HEK293 (cell line): ENCODE measurements around the gene KANK2.

Experiments
- CTCF ChIA-PET: fragments of 350-600 bp; formaldehyde crosslinking; extraction: SDS; loops from one replicate; lab custom pipeline; 2021; ENCODE audit warnings: antibody characterized with exemption; lab: Yijun Ruan, JAX
- POLR2A ChIA-PET: fragments of 300-600 bp; formaldehyde crosslinking; extraction: SDS; loops from one replicate; lab custom pipeline; 2020; ENCODE audit warnings: antibody characterized with exemption, inconsistent platforms; lab: Yijun Ruan, JAX
- H3K27ac ChIP-seq: fragments of 200-500 bp; sonication (Bioruptor generic); 2 replicates; pipeline ENCODE4 v1.5.1; 2014; ENCODE audit warnings: low read depth, low read length, control low read depth, inconsistent platforms; ENCODE audit errors: extremely low read depth
- H3K36me3 ChIP-seq, 2 experiments: fragments of 200-500 bp in 1 of 2; sonication (Bioruptor generic) in 1 of 2; 1 replicate in 1 of 2; 2 replicates in 1 of 2; pipeline ENCODE4 v1.5.1; 2014 to 2017; ENCODE audit warnings: inconsistent platforms in 2 of 2, low read length in 2 of 2; ENCODE audit not compliant: control insufficient read depth in 2 of 2, insufficient read depth in 1 of 2
- H3K4me1 ChIP-seq: fragments of 200-500 bp; sonication (Bioruptor generic); 2 replicates; pipeline ENCODE4 v1.5.1; 2014; ENCODE audit warnings: mild to moderate bottlenecking, low read length, inconsistent platforms; ENCODE audit not compliant: control insufficient read depth, insufficient read depth
- H3K4me3 ChIP-seq: 2 replicates; pipeline ENCODE4 v1.5.1; 2011; ENCODE audit warnings: low read depth, mild to moderate bottlenecking, control low read depth, low read length, moderate library complexity
- H3K9me3 ChIP-seq: fragments of 200-500 bp; sonication (Bioruptor generic); 2 replicates; pipeline ENCODE4 v1.5.1; 2014; ENCODE audit warnings: low read depth, low read length, inconsistent platforms; ENCODE audit not compliant: control insufficient read depth, insufficient read depth
- BCL11A ChIP-seq: fragments of 450-650 bp; formaldehyde crosslinking; IDR thresholded peaks from 2 replicates; pipeline ENCODE4 v1.5.1; 2016; ENCODE audit warnings: low read depth, missing biosample characterization, missing genetic modification characterization
- GLI2 ChIP-seq: fragments of 450-650 bp; formaldehyde crosslinking; IDR thresholded peaks from 2 replicates; pipeline ENCODE4; 2017; ENCODE audit warnings: missing biosample characterization, missing genetic modification characterization, low read depth, borderline replicate concordance
- IKZF3 ChIP-seq: fragments of 450-650 bp; IDR thresholded peaks from 2 replicates; pipeline ENCODE4 v1.5.0; 2018; ENCODE audit warnings: missing biosample characterization, mild to moderate bottlenecking, missing genetic modification characterization, moderate library complexity
- KLF1 ChIP-seq: fragments of 450-650 bp; formaldehyde crosslinking; IDR thresholded peaks from 2 replicates; pipeline ENCODE4 v1.5.1; 2016; ENCODE audit warnings: missing biosample characterization, missing genetic modification characterization
- KLF9 ChIP-seq: fragments of 450-650 bp; formaldehyde crosslinking; IDR thresholded peaks from 2 replicates; pipeline ENCODE4 v1.5.1; 2016; ENCODE audit warnings: missing biosample characterization, missing genetic modification characterization, low read depth
- OVOL3 ChIP-seq: fragments of 450-650 bp; formaldehyde crosslinking; IDR thresholded peaks from 2 replicates; pipeline ENCODE4 v1.5.1; 2016; ENCODE audit warnings: missing biosample characterization, missing genetic modification characterization
- SP2 ChIP-seq: fragments of 450-650 bp; formaldehyde crosslinking; IDR thresholded peaks from 2 replicates; pipeline ENCODE4 v1.5.1; 2016; ENCODE audit warnings: missing biosample characterization, missing genetic modification characterization
- TCF7L2 ChIP-seq: IDR thresholded peaks from 2 replicates; pipeline ENCODE4 v1.6.1; 2011; ENCODE audit warnings: low read depth, mild to moderate bottlenecking, inconsistent platforms, low read length, moderate library complexity, borderline replicate concordance
- TRIM28 ChIP-seq: IDR thresholded peaks from 2 replicates; pipeline ENCODE4 v1.6.1; 2011; ENCODE audit warnings: low read length, control low read depth, borderline replicate concordance
- YY2 ChIP-seq: fragments of 450-650 bp; formaldehyde crosslinking; IDR thresholded peaks from 2 replicates; pipeline ENCODE4 v1.5.1; 2016; ENCODE audit warnings: missing biosample characterization, missing genetic modification characterization
- ZBTB17 ChIP-seq: fragments of 450-650 bp; formaldehyde crosslinking; IDR thresholded peaks from 2 replicates; pipeline ENCODE4 v1.5.1; 2016; ENCODE audit warnings: missing biosample characterization, missing genetic modification characterization
- ZBTB7A ChIP-seq: fragments of 450-650 bp; formaldehyde crosslinking; IDR thresholded peaks from 2 replicates; pipeline ENCODE4 v1.5.1; 2016; ENCODE audit warnings: low read depth, missing biosample characterization, missing genetic modification characterization
- ZBTB8A ChIP-seq: fragments of 450-650 bp; formaldehyde crosslinking; IDR thresholded peaks from 2 replicates; pipeline ENCODE4 v1.5.1; 2016; ENCODE audit warnings: missing biosample characterization, missing genetic modification characterization
- ZFHX2 ChIP-seq: fragments of 450-650 bp; formaldehyde crosslinking; conservative IDR thresholded peaks from 2 replicates; pipeline ENCODE4 v1.5.1; 2016; ENCODE audit warnings: missing biosample characterization, missing genetic modification characterization
- ZNF10 ChIP-seq: fragments of 450-650 bp; formaldehyde crosslinking; IDR thresholded peaks from 2 replicates; pipeline ENCODE4 v1.5.1; 2017; ENCODE audit warnings: missing biosample characterization, missing genetic modification characterization
- ZNF112 ChIP-seq: fragments of 450-650 bp; formaldehyde crosslinking; IDR thresholded peaks from 2 replicates; pipeline ENCODE4 v1.5.0; 2017; ENCODE audit warnings: missing biosample characterization, missing genetic modification characterization
- ZNF114 ChIP-seq: fragments of 450-650 bp; formaldehyde crosslinking; IDR thresholded peaks from 2 replicates; pipeline ENCODE4 v1.5.0; 2017; ENCODE audit warnings: missing biosample characterization, missing genetic modification characterization
- ZNF133 ChIP-seq: fragments of 450-650 bp; formaldehyde crosslinking; IDR thresholded peaks from 2 replicates; pipeline ENCODE4 v1.5.1; 2016; ENCODE audit warnings: missing biosample characterization, missing genetic modification characterization
- ZNF138 ChIP-seq: fragments of 450-650 bp; formaldehyde crosslinking; IDR thresholded peaks from 2 replicates; pipeline ENCODE4 v1.5.1; 2016; ENCODE audit warnings: missing biosample characterization, missing genetic modification characterization, borderline replicate concordance
- ZNF169 ChIP-seq: fragments of 450-650 bp; formaldehyde crosslinking; IDR thresholded peaks from 2 replicates; pipeline ENCODE4 v1.5.1; 2016; ENCODE audit warnings: missing biosample characterization, missing genetic modification characterization
- ZNF184 ChIP-seq: fragments of 450-650 bp; IDR thresholded peaks from 2 replicates; pipeline ENCODE4 v1.5.1; 2018; ENCODE audit warnings: missing biosample characterization, mild to moderate bottlenecking, missing genetic modification characterization
- ZNF214 ChIP-seq: fragments of 450-650 bp; formaldehyde crosslinking; IDR thresholded peaks from 2 replicates; pipeline ENCODE4 v1.5.1; 2017; ENCODE audit warnings: missing biosample characterization, mild to moderate bottlenecking, missing genetic modification characterization, borderline replicate concordance
- ZNF221 ChIP-seq: fragments of 450-650 bp; formaldehyde crosslinking; IDR thresholded peaks from 2 replicates; pipeline ENCODE4 v1.5.1; 2017; ENCODE audit warnings: missing biosample characterization, missing genetic modification characterization, borderline replicate concordance
- ZNF394 ChIP-seq: fragments of 450-650 bp; formaldehyde crosslinking; IDR thresholded peaks from 2 replicates; pipeline ENCODE4 v1.5.1; 2016; ENCODE audit warnings: missing biosample characterization, missing genetic modification characterization, mild to moderate bottlenecking, moderate library complexity, borderline replicate concordance
- ZNF423 ChIP-seq: fragments of 450-650 bp; formaldehyde crosslinking; IDR thresholded peaks from 2 replicates; pipeline ENCODE4 v1.5.1; 2016; ENCODE audit warnings: missing biosample characterization, missing genetic modification characterization
- ZNF510 ChIP-seq: fragments of 450-650 bp; formaldehyde crosslinking; IDR thresholded peaks from 2 replicates; pipeline ENCODE4 v1.5.1; 2018; ENCODE audit warnings: mild to moderate bottlenecking, missing genetic modification characterization, missing biosample characterization; ENCODE audit not compliant: insufficient replicate concordance
- ZNF514 ChIP-seq: fragments of 450-650 bp; formaldehyde crosslinking; IDR thresholded peaks from 2 replicates; pipeline ENCODE4 v1.5.1; 2016; ENCODE audit warnings: missing biosample characterization, missing genetic modification characterization
- ZNF530 ChIP-seq: fragments of 450-650 bp; formaldehyde crosslinking; IDR thresholded peaks from 2 replicates; pipeline ENCODE4 v1.5.1; 2016; ENCODE audit warnings: low read depth, missing biosample characterization, missing genetic modification characterization
- ZNF585B ChIP-seq: fragments of 450-650 bp; formaldehyde crosslinking; IDR thresholded peaks from 2 replicates; pipeline ENCODE4 v1.5.1; 2016; ENCODE audit warnings: missing biosample characterization, missing genetic modification characterization
- ZNF623 ChIP-seq: fragments of 450-650 bp; formaldehyde crosslinking; IDR thresholded peaks from 2 replicates; pipeline ENCODE4 v1.5.1; 2016; ENCODE audit warnings: missing biosample characterization, missing genetic modification characterization
- ZNF701 ChIP-seq: fragments of 450-650 bp; formaldehyde crosslinking; IDR thresholded peaks from 2 replicates; pipeline ENCODE4 v1.5.1; 2016; ENCODE audit warnings: missing biosample characterization, missing genetic modification characterization
- ZNF837 ChIP-seq: fragments of 450-650 bp; formaldehyde crosslinking; IDR thresholded peaks from 2 replicates; pipeline ENCODE4 v1.5.1; 2016; ENCODE audit warnings: missing biosample characterization, missing genetic modification characterization
- ZSCAN30 ChIP-seq: fragments of 450-650 bp; IDR thresholded peaks from 2 replicates; pipeline ENCODE4 v1.5.1; 2018; ENCODE audit warnings: missing biosample characterization, mild to moderate bottlenecking, missing genetic modification characterization, moderate library complexity
- TF ChIP-seq, protein P1 (sequence below): fragments of 450-650 bp; IDR thresholded peaks from 2 replicates; pipeline ENCODE4 v1.5.1; 2018; ENCODE audit warnings: missing biosample characterization, mild to moderate bottlenecking, missing genetic modification characterization

The KANK2 gene

DNA sequence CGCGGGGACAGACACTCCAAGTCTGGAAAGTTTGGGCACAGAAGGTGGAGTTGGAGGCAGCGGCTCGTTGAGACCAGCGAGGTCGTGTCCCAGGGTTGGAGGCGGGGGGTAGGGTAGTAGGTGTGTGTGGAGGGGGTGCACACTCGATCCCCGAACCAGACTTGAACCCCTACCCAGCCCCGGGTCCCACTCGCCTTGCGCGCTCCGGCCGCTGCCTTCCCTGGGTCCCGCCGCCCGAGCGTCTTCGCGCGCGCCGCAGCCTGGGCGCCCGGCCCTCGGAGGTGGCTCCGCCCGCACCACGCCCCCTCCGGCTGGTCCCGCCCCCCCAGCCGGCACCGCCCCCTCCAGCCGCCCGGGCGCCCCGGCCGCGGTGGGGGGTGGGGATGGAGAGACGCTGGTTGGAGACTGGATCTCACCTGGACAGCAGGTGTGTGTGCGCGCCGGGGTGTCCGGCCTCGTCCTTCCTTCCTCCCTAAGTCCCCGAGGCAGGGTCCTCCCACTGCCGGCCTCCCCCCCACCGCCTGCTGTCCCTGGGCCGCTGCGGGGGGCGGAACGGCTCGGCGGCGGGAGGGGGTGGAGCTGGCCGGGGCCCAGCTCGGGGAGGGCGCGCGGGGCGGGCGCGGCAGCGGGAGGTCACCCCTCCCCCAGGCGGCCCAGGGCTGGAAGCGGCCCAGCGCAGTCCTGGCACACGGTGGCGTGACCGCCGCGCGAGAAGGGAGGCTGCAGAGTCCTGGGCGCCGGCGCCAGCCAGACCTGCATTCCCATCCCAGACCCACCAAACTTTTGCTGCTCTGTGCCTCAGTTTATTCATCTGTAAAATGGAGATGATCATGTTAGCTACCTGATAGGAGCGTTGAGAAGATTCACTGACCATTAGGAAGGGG lies at the start of gene KANK2 (continued):
- TF ChIP-seq ZNF221 (tag by site-specific recombination) (no peak), ZNF701 (tag by site-specific recombination) (no peak), ZNF114 (no peak), ZSCAN30 (tag by site-specific recombination) (peak; percentile 48; the same call in 1 of the 2 replicates), YY2 (tag by site-specific recombination) (no peak), ZBTB7A (tag by site-specific recombination) (no peak), IKZF3 (tag by site-specific recombination) (peak; percentile 36; the same call in 1 of the 2 replicates), ZNF510 (tag by site-specific recombination) (no peak), SP2 (tag by site-specific recombination) (peak; percentile 75), ZFHX2 (tag by site-specific recombination) (peak; percentile 57), OVOL3 (no peak), ZNF623 (tag by site-specific recombination) (no peak), ZNF138 (tag by site-specific recombination) (no peak), ZNF423 (tag by site-specific recombination) (no peak), KLF1 (peak; percentile 63), KLF9 (peak; percentile 97), ZNF530 (no peak), ZNF214 (tag by site-specific recombination) (no peak), ZNF394 (no peak), ZBTB8A (tag by site-specific recombination) (peak; percentile 47), TRIM28 (no peak)
- TF ChIP-seq, protein P1, sequence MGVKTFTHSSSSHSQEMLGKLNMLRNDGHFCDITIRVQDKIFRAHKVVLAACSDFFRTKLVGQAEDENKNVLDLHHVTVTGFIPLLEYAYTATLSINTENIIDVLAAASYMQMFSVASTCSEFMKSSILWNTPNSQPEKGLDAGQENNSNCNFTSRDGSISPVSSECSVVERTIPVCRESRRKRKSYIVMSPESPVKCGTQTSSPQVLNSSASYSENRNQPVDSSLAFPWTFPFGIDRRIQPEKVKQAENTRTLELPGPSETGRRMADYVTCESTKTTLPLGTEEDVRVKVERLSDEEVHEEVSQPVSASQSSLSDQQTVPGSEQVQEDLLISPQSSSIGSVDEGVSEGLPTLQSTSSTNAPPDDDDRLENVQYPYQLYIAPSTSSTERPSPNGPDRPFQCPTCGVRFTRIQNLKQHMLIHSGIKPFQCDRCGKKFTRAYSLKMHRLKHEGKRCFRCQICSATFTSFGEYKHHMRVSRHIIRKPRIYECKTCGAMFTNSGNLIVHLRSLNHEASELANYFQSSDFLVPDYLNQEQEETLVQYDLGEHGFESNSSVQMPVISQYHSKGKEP (tag by site-specific recombination) = 0 out of 2 replicates have a peak, but pooled peaks have one; percentile 19

DNA sequence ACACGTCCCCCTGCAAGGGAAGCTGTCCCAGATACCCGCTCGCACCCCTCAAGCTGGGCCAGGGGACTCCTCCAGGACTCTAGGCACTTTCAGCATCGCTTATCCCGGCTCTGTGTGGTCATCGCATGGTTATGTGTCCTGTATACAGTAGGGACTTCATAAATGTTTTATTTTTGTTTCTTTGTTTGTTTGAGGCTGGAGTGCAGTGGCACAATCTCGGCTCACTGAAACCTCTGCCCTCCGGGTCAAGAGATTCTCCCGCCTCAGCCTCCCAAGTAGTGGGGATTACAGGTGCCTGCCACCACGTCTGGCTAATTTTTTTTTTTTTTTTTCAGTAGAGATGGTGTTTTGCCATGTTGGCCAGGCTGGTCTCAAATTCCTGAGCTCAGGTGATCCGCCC lies 49.6 kb upstream of the KANK2 start:
- H3K4me1 ChIP-seq = no peaks in the 10 kb centered on the region
- peaks cover 0 to 28% of the 10 kb centered on the region in 2 experiments; a peak in 2 of 3 replicates for H3K36me3 ChIP-seq
- H3K9me3 ChIP-seq = no peaks in the 10 kb centered on the region
- ChIA-PET POLR2A (no interaction called here), CTCF (interaction anchor here (0.6 to 0.7 kb wide), 2 partner anchors 65 to 245 kb away, joined by 3 to 4 read pairs; no protein-coding TSS in a partner anchor)
- no peak overlapping the region for H3K4me3 ChIP-seq
- TF ChIP-seq ZNF169 (tag by site-specific recombination) = no peak
- TF ChIP-seq ZNF184 (tag by site-specific recombination) = no peak
- no peak for TF ChIP-seq ZBTB17 (tag by site-specific recombination)
- no peak for TF ChIP-seq ZNF530
- TF ChIP-seq ZNF10 (tag by site-specific recombination) = no peak
- TF ChIP-seq TCF7L2 = no peak
- no peak for TF ChIP-seq OVOL3
- TF ChIP-seq ZNF585B (tag by site-specific recombination) = no peak
- TF ChIP-seq GLI2 (tag by site-specific recombination) = no peak
- TF ChIP-seq ZNF837 (tag by site-specific recombination) = no peak
- no peak for TF ChIP-seq ZNF112 (tag by site-specific recombination)
- no peak for TF ChIP-seq ZNF514
- TF ChIP-seq ZNF394 = no peak
- TF ChIP-seq ZBTB7A (tag by site-specific recombination) = no peak
- TF ChIP-seq BCL11A = no peak
- no peak for TF ChIP-seq ZNF133 (tag by site-specific recombination)
- H3K27ac ChIP-seq = no peak overlapping the region
